Endothelial cell of umbilical vein (primary cell): Measurements from ENCODE around the gene STX5. TPM values are rescaled to one million over a fixed set of nuclear protein-coding genes. Genes with fewer than 3 reads are reported as not detected.

Experiments used
- BruUV-seq: library from RNA; stranded (reverse); fragments of 400-500 nt; replicated peaks from 2 replicates; lab custom pipeline; 2021; lab: Mats Ljungman, UMichigan
- CTCF ChIA-PET: fragments of 300-600, 350-600 bp; sonication (Branson Sonifier 250); formaldehyde crosslinking; loops from one replicate; lab custom pipeline; 2021; ENCODE audit warnings: antibody characterized with exemption, inconsistent platforms; lab: Charles Lee
- POLR2A ChIA-PET: fragments of 300-600, 350-600 bp; sonication (Branson Sonifier 250); formaldehyde crosslinking; loops from one replicate; lab custom pipeline; 2021; ENCODE audit warnings: antibody characterized with exemption, inconsistent platforms; lab: Charles Lee
- DNase-seq: peaks from one replicate; pipeline ENCODE4 v3.0.0-alpha.2; 2011; ENCODE audit warnings: low read depth, low spot score
- FAIRE-seq: peaks from 2 replicates; lab custom pipeline; 2011; peaks lifted over from hg19 to GRCh38; lab: Jason Lieb, UNC
- H2AFZ ChIP-seq: 2 replicates; pipeline ENCODE4 v1.6.0; 2012; ENCODE audit warnings: low read depth, low read length, control low read depth, inconsistent platforms
- H3K27ac ChIP-seq: 2 replicates; pipeline ENCODE4 v1.5.1; 2011; ENCODE audit warnings: low read depth, mild to moderate bottlenecking, control low read depth, low read length, moderate library complexity; ENCODE audit not compliant: insufficient read depth
- H3K27me3 ChIP-seq, 2 experiments: 2 replicates each; pipeline versions ENCODE4 v1.6.0 to v1.6.1; 2011; ENCODE audit warnings: low read length in 2 of 2, mixed read lengths in 1 of 2; ENCODE audit not compliant: control insufficient read depth in 2 of 2, insufficient read depth in 2 of 2
- H3K36me3 ChIP-seq, 2 experiments: 2 replicates in 1 of 2; 3 replicates in 1 of 2; pipeline ENCODE4 v1.5.1; 2011; ENCODE audit warnings: low read length in 2 of 2, mild to moderate bottlenecking in 1 of 2, moderate library complexity in 1 of 2; ENCODE audit not compliant: control insufficient read depth in 2 of 2, insufficient read depth in 2 of 2; ENCODE audit errors: extremely low read depth in 1 of 2
- H3K4me1 ChIP-seq: 3 replicates; pipeline ENCODE4 v1.5.1; 2011; ENCODE audit warnings: mild to moderate bottlenecking, low read length; ENCODE audit not compliant: control insufficient read depth, insufficient read depth; ENCODE audit errors: extremely low read depth
- H3K4me2 ChIP-seq: 2 replicates; pipeline ENCODE4 v1.6.1; 2011; ENCODE audit warnings: low read length, control low read depth, mixed read lengths; ENCODE audit not compliant: insufficient read depth
- H3K4me3 ChIP-seq, 3 experiments: fragments of 200-600 bp in 1 of 3; sonication (generic), shearing (Covaris generic) in 1 of 3; replicated peaks in 1 of 3; 2 replicates each; pipeline ENCODE4 v1.5.1; 2011 to 2016; ENCODE audit warnings: control low read depth in 3 of 3, low read length in 3 of 3, mild to moderate bottlenecking in 2 of 3, inconsistent platforms in 1 of 3, low read depth in 1 of 3, moderate library complexity in 1 of 3; ENCODE audit not compliant: insufficient read depth in 1 of 3
- H3K79me2 ChIP-seq: 2 replicates; pipeline ENCODE4 v1.6.0; 2012; ENCODE audit warnings: low read length, inconsistent platforms; ENCODE audit not compliant: control insufficient read depth, insufficient read depth
- H3K9ac ChIP-seq: replicated peaks from 2 replicates; pipeline ENCODE3; 2011; ENCODE audit warnings: low read length, control low read depth; ENCODE audit not compliant: insufficient read depth; ENCODE audit errors: extremely low read depth
- H3K9me1 ChIP-seq: replicated peaks from 3 replicates; pipeline ENCODE4 v1.6.0; 2011; ENCODE audit warnings: mild to moderate bottlenecking, low read length; ENCODE audit not compliant: control insufficient read depth, insufficient read depth; ENCODE audit errors: extremely low read depth
- H3K9me3 ChIP-seq: replicated peaks from 2 replicates; pipeline ENCODE4 v1.5.1; 2012; ENCODE audit warnings: low read length, inconsistent platforms; ENCODE audit not compliant: control insufficient read depth, insufficient read depth
- H4K20me1 ChIP-seq: replicated peaks from 2 replicates; pipeline ENCODE3; 2011; ENCODE audit warnings: mild to moderate bottlenecking, low read length; ENCODE audit not compliant: control insufficient read depth, insufficient read depth; ENCODE audit errors: extremely low read depth
- CTCF ChIP-seq, 2 donors: IDR thresholded peaks; 1 replicate in 1 of 2; 2 replicates in 1 of 2; pipeline ENCODE4 v1.5.1; 2011; ENCODE audit warnings: low read length in 2 of 2, mild to moderate bottlenecking in 2 of 2, moderate library complexity in 2 of 2, control low read depth in 1 of 2, inconsistent platforms in 1 of 2, low read depth in 1 of 2; ENCODE audit not compliant: insufficient read depth in 1 of 2; ENCODE audit errors: extremely low read depth in 1 of 2
- EZH2 ChIP-seq: IDR thresholded peaks from 2 replicates; pipeline ENCODE4 v1.6.1; 2012; ENCODE audit warnings: borderline replicate concordance, low read depth, mild to moderate bottlenecking, moderate library complexity, low read length, inconsistent platforms; ENCODE audit not compliant: severe bottlenecking
- FOS ChIP-seq: IDR thresholded peaks from 2 replicates; pipeline ENCODE4 v1.6.1; 2011; ENCODE audit warnings: mild to moderate bottlenecking, low read length, moderate library complexity, borderline replicate concordance; ENCODE audit not compliant: insufficient read depth
- GATA2 ChIP-seq: IDR thresholded peaks from 2 replicates; pipeline ENCODE4 v1.7.0; 2011; ENCODE audit warnings: low read depth, mild to moderate bottlenecking, moderate library complexity, mixed read lengths, low read length; ENCODE audit not compliant: insufficient read length, insufficient read depth
- JUN ChIP-seq: IDR thresholded peaks from 2 replicates; pipeline ENCODE4 v1.6.1; 2011; ENCODE audit warnings: borderline replicate concordance, low read depth; ENCODE audit not compliant: insufficient read length, insufficient read depth
- MAX ChIP-seq: IDR thresholded peaks from 2 replicates; pipeline ENCODE4 v1.6.1; 2011; ENCODE audit not compliant: insufficient read depth, insufficient read length
- POLR2A ChIP-seq: IDR thresholded peaks from 2 replicates; pipeline ENCODE4 v1.6.1; 2012; ENCODE audit warnings: low read depth, mild to moderate bottlenecking, control low read depth, low read length
- POLR2AphosphoS5 ChIP-seq: IDR thresholded peaks from 2 replicates; pipeline ENCODE4 v1.6.1; 2012; ENCODE audit warnings: low read depth, mild to moderate bottlenecking, control low read depth, low read length, moderate library complexity; ENCODE audit not compliant: insufficient read depth
- dilution Hi-C: fragments of 300-500 bp; cut with MboI; formaldehyde crosslinking; loops from one replicate; pipeline ENCODE4 v1.15.0; 2019; ENCODE audit warnings: low sequenced_read_pairs; ENCODE audit not compliant: extremely low pct_ligation_motif_present
- intact Hi-C: fragments of 100-400 bp; cut with micrococcal nuclease; formaldehyde crosslinking; loops from one replicate; pipeline ENCODE4 v1.10.0; 2022
- polyA plus RNA-seq, 4 experiments: library from polyadenylated mRNA; depleted of rRNA in 3 of 4; stranded (reverse) in 3 of 4; unstranded in 1 of 4; fragments of >200 nt; gene quantifications; 2 replicates each; pipeline versions ENCODE4 v1.2.1 to v1.2.3, GENCODE V29; 2011 to 2012; ENCODE audit warnings: missing spikeins in 1 of 4
- total RNA-seq: library from RNA; stranded (reverse); gene quantifications from 2 replicates; pipeline ENCODE4 v1.2.3, GENCODE V29; 2021

The STX5 gene
- total and polyA plus RNA-seq, 2 donors (not counting 3 experiments of a cell fraction or from before 2014, with no cell fraction given): 41.3 to 46.4 TPM

- peaks cover 27% of the 10 kb centered on the region for H3K79me2 ChIP-seq
- peak within 1 kb of the TSS; percentile 61 for H2AFZ ChIP-seq
- dilution Hi-C loops: no loop called here
- intact Hi-C loops: loop anchor here (1.0 to 2.0 kb wide), 5 partner anchors 18 to 94 kb away; partner anchors contain the start of genes NXF1, POLR2G, STX5 and TEX54
- FAIRE-seq: peak; percentile 95
- POLR2A ChIA-PET: interaction anchor here (0.9 to 2.8 kb wide), 7 partner anchors 12 to 94 kb away, joined by 3 to 33 read pairs (median 5); partner anchors contain the start of genes SLC3A2, STX5 and ZBTB3
- peaks cover 14% of the 10 kb centered on the region for H3K4me1 ChIP-seq
- H3K9me1 ChIP-seq: no peaks in the 10 kb centered on the region
- BruUV-seq: TSS peak; percentile 46
- no peaks in the 10 kb centered on the region for H3K9me3 ChIP-seq
- H4K20me1 ChIP-seq: no peaks in the 10 kb centered on the region
- H3K4me3 ChIP-seq: peak within 1 kb of the TSS; percentile 1 to 95 (median 43)
- DNase-seq: peak; percentile 97
- peak within 1 kb of the TSS; percentile 32 for H3K27ac ChIP-seq
- H3K27me3 ChIP-seq: no peaks in the 10 kb centered on the region
- CTCF ChIA-PET: interaction anchor here (0.6 to 3.1 kb wide), 51 partner anchors 9 to 392 kb away, joined by 3 to 105 read pairs (median 6); partner anchors contain the start of genes C11orf98, CSKMT, HNRNPUL2 and POLR2G
- TF ChIP-seq FOS: peak; percentile 60
- TF ChIP-seq POLR2AphosphoS5: peak; percentile 98
- no peak for TF ChIP-seq JUN
- peak; percentile 62 to 83 for TF ChIP-seq CTCF (IDR thresholded peaks at IDR 0.05; ENCODE audit: extremely low read depth in 1 of 2, insufficient read depth in 1 of 2, low read depth in 1 of 2, low read length in 2 of 2)
- no peak for TF ChIP-seq GATA2
- no peak for TF ChIP-seq MAX
- TF ChIP-seq EZH2: no peak
- TF ChIP-seq POLR2A: peak; percentile 97
- peak within 1 kb of the TSS; percentile 75 for H3K9ac ChIP-seq
- H3K36me3 ChIP-seq: peaks cover 0 to 13% of the 10 kb centered on the region in 2 experiments
- peak within 1 kb of the TSS; percentile 68 for H3K4me2 ChIP-seq
Observed at GRCh38 chr11:62787005-62787759, 44.7 kb downstream of the STX5 start, which contains the start of gene TMEM179B. TSS of gene TMEM179B (plus strand) at chr11:62787402. CDS start at chr11:62787432, 30 bp downstream.
